Upper lobe of left lung (tissue), 4 donors: ENCODE measurements around the gene TMEM37.

ENCODE experiments used
- EP300 ChIP-seq, 4 donors: sonication (generic); formaldehyde crosslinking; IDR thresholded peaks; one replicate each; pipeline ENCODE4 v1.5.1; 2017; ENCODE audit warnings: antibody characterized with exemption in 4 of 4, control low read depth in 2 of 4
- POLR2A ChIP-seq, 4 donors: fragments of 450-650 bp; IDR thresholded peaks; one replicate each; pipeline ENCODE4 v1.5.1; 2016 to 2017; ENCODE audit warnings: antibody characterized with exemption in 4 of 4, mild to moderate bottlenecking in 2 of 4
- TF ChIP-seq, protein P1 (sequence below), 6 experiments: fragments of 450-650 bp in 4 of 6; fragments of 200-600 bp in 2 of 6; sonication (generic) in 2 of 6; IDR thresholded peaks; one replicate each; pipeline ENCODE4 v1.5.1; 2016 to 2019; ENCODE audit warnings: antibody characterized with exemption in 6 of 6

DNA sequence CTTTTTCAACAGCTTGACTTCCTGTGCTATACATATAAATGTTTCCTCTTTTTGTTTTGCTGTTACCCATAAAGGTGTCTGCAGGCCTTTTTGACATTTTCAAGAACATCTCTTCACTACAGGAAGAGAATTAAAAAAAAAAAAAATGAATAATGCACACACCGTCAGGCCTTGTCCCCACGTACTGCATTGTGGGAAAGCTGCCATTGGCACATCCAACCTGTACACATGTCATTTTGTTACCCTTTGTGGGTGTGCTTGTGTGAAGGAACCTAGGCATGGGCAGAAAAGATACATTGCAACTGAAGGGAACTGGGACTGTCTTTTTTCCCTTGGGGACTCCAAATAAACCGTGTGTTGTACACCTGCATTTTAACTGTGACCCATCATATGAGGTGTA, 16.8 kb upstream of the TMEM37 start:
- TF ChIP-seq, protein P1, sequence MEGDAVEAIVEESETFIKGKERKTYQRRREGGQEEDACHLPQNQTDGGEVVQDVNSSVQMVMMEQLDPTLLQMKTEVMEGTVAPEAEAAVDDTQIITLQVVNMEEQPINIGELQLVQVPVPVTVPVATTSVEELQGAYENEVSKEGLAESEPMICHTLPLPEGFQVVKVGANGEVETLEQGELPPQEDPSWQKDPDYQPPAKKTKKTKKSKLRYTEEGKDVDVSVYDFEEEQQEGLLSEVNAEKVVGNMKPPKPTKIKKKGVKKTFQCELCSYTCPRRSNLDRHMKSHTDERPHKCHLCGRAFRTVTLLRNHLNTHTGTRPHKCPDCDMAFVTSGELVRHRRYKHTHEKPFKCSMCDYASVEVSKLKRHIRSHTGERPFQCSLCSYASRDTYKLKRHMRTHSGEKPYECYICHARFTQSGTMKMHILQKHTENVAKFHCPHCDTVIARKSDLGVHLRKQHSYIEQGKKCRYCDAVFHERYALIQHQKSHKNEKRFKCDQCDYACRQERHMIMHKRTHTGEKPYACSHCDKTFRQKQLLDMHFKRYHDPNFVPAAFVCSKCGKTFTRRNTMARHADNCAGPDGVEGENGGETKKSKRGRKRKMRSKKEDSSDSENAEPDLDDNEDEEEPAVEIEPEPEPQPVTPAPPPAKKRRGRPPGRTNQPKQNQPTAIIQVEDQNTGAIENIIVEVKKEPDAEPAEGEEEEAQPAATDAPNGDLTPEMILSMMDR (IDR thresholded peaks at IDR 0.05), result no peak
- TF ChIP-seq EP300 (IDR thresholded peaks at IDR 0.05) (no peak), POLR2A (IDR thresholded peaks at IDR 0.05) (no peak)
